H1 (cell line): ENCODE data around the gene INTS6. TPM values are rescaled to one million over a fixed set of nuclear protein-coding genes. Genes with fewer than 3 reads are reported as not detected.

ENCODE experiments used
- TAF1 ChIP-seq: IDR thresholded peaks from 2 replicates; pipeline ENCODE4 v1.6.1; 2011; ENCODE audit warnings: mild to moderate bottlenecking, low read depth, low read length
- polyA plus RNA-seq, 7 experiments: library from polyadenylated mRNA; depleted of rRNA in 3 of 7; stranded (reverse) in 5 of 7; unstranded in 2 of 7; fragments of >200 nt in 5 of 7; fragments of 200-250 nt in 2 of 7; gene quantifications; 1 replicate in 5 of 7; 2 replicates in 1 of 7; 4 replicates in 1 of 7; pipeline versions ENCODE4 v1.2.1 to v1.2.3, GENCODE V29; 2011 to 2013; ENCODE audit warnings: missing spikeins in 2 of 7, mixed read lengths in 2 of 7
- total RNA-seq: library from RNA; stranded (reverse); fragmentation: NEBNext Ultra II Directional; extraction: Animal tissue kit (Norgen Biotek cat#: 25700); gene quantifications from 2 replicates; pipeline ENCODE4 v1.2.1, GENCODE V29; 2021

Gene INTS6
- total and polyA plus RNA-seq, 2 of the 8 experiments (the other 6 are each of a cell fraction or from before 2014, with no cell fraction given): 12.6 to 42.8 TPM

GRCh38 chr13:51324714-51325420 lies 128.0 kb downstream of the INTS6 start (continued):
- no peak for TF ChIP-seq TAF1
